Activated CD8-positive, alpha-beta memory T cell treated with anti-CD3 and anti-CD28 coated beads for 4 hours (primary cell): ENCODE measurements around the gene MAP1LC3B.
A peak's percentile ranks its signal among the peaks of the same experiment; 100 is the strongest.
"Not testable (repeated sequence)": the region's sequence is repeated elsewhere in the genome, so short reads cannot be mapped to it uniquely, and the experiment has no call there.

ENCODE experiments used
- DNase-seq, 2 donors: peaks; one replicate each; pipeline ENCODE4 v3.0.0-alpha.2; 2020; ENCODE audit warnings: low read depth in 2 of 2

MAP1LC3B gene

GRCh38 chr16:87380881-87381280 is 11.3 kb upstream of the MAP1LC3B start:
- no peak for DNase-seq

DNA sequence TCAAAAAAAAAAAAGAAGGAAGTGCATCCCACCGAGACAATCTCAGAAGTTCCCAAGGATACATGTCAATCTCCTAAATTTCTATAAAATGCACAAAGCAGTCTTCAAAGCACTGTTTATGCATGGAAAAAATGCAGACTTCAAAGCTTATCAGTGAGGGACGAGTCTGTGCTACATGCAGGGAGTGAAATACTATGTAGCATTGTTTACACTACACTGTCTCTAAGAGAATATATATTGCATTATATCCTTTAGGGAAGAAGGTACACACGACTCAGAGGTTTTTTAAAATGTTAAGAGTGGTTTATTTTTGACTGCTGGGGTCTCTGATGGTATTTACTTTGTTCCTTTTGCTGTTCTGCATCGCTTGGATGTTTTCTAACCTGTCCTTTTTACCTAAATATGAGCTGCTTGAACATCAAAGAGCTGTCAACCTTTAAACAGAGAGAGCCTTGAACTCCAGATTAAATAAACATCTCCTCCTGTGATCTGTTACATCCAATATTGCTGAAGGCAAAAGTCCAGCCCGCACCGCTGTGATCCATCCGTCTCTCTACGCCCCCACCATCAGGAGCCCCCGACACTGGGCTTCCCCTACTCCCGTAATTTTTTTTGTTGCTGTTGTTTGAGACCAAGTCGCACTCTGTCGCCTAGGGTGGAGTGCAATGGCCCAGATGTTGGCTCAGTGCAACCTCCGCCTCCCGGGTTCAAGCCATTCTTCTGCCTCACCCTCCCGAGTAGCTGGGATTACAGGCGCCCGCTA is 9.9 kb upstream of the MAP1LC3B start:
- no peak for DNase-seq

GRCh38 chr16:87383505-87384161 is 8.5 kb upstream of the MAP1LC3B start, which contains the start of gene FBXO31:
FBXO31 (minus strand) TSS chr16:87383776; CDS start chr16:87383744, 32 bp downstream.
- peak; percentile 80 to 81 for DNase-seq

DNA sequence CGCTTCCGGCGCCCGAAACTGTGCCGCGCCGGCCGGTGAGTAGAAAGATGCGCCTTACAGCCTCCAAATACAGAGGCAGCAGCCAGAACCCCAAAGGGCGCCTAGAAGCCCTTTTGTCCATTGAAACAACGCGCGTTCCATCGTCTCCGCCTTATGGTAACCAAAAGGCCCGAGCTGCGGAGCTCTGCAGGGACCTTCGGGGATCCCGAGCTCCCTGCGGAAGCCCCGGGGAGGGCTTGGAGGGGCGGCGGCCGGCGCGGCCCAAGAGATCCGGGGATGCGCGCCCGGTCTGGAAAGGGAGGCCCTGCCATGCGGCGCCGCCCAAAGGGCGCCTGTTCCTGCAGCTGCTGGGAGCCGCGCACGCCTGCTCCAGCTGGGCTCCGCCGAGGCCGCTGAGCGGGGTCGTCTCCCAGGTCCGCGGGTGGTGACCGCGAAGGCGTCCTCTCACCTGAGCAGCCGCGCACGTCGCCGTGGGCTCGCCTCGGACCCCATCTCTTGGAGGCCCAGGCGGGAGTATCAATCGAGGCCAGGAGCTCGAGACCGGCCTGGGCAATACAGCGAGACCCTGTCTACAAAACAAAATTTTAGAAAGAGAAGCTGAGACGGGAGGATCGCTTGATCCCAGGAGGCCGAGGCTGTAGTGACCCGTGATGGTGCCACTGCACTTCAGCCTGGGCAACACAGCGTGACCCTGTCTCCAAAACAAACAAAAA is 7.8 kb upstream of the MAP1LC3B start:
- DNase-seq = no peak

DNA sequence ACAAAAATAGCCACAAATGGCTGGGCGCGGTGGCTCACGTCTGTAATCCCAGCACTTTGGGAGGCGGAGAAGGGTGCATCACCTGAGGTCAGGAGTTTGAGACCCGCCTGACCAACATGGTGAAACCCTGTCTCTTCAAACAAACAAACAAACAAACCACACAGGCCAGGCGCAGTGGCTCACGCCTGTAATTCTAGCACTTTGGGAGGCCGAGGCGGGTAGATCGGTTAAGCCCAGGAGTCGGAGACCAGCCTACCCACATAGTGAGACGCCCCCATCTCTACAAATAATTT is 7.3 kb upstream of the MAP1LC3B start:
- DNase-seq = not testable (repeated sequence)

- DNase-seq = peak; percentile 68 to 83
These were observed 4.0 kb upstream of the MAP1LC3B start for GRCh38 chr16:87387942-87388817.

DNA sequence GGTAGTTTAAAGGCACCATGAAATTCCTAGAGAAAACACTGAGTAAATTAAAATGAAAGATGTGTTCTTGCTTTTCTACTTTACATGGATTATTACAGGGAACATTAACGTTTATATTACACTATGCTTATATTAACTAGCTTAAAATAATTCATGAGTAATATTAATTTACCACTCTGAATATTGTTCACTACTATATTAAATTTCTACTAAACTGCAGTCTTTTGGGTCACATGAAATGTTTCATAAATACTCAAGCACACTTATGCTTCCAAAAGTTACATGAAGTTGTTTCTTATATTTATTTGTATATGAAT is 3.4 kb upstream of the MAP1LC3B start:
- no peak for DNase-seq

DNA sequence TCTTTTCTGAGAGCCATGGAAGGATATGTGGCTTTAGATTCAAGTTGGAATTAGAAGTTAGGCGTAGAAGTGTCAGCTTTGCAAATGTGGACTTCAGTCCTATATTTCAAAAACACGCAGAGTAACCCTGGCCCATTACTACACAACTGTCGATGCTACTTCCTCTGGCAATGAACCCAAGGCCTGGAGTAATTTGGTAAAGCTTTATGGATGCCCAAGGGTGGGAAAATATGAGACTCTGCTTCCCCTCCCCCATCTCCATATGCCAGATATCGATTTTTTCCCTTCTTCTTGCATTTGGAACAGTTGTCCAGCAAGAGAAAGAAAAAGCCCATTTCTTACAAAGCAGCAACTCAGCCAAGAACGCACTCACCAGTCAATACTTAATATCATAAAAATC is 2.9 kb upstream of the MAP1LC3B start:
- DNase-seq = no peak

DNA sequence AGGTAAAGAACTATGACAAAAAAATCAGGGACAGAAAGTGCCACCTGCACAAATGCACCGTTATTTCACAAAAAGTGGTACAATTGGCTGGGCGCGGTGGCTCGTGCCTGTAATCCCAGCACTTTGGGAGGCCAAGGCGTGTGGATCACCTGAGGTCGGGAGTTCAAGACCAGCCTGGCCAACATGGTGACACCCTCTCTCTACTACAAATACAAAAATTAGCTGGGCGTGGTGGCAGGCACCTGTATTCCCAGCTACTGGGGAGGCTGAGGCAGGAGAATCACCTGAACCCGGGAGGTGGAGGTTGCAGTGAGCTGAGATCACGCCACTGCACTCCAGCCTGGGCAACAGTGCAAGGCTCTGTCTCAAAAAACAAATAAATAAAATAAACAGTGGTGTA is 2.2 kb upstream of the MAP1LC3B start:
- DNase-seq = not testable (repeated sequence)

DNA sequence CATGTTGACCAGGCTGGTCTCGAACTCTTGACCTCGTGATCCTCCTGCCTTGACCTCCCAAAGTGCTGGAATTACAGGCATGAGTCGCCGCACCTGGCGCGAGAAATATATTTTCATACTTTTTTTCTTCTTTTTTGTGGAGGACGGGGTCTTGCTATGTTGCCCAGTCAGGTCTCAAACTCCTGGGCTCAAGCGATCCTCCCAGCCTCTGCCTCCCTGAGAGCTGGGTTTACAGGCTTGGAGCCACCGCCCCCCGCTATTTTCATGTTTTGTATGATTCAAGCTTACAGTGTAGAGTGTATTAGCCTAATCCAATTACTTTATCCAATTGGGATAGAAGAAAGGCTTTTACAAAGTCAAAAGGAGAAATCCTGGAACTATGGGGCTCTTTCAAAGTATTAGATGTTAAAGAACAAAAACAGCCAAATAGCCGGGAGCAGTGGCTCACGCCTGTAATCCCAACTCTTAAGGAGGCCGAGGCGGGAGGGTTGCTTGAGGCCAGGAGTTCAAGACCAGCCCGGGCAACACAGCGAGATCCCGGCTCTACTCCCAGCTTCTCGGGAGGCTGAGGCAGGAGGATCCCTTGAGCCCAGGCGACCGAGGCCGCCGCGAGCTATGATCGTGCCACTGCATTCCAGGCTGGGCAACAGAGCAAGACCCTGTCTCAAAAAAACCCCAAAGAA is 1.4 kb upstream of the MAP1LC3B start:
- no peak for DNase-seq

DNA sequence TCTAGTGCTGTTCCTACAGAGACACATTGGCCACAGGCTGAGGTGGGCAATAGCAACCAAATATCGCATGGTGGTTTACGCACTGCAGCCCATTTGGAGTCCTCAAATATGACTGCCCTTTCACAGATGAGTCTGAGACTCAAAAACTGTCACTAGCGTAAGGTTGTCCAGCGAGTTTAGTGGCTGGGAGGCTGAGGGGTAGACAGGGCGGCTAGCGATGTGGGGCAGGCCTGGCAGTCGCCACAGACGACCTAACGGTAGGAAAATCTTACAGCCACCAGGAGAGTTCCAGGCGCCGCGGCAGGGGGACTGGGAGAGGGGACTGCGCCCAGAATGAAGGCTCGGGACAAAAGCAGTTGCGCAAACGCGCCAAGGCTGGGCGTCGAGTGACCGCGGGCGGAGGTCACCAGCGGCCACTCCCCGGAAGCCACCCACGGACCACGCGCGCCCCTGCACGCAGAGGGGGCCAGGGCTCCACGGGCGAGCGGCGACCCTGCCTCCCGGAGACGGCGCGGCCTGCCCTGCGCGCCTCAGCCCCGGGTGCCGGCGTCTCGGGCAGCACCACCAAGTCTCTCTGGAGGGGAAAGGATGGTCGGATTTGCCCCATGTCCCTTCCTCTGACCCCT is 699 bp upstream of the MAP1LC3B start:
- no peak for DNase-seq

GRCh38 chr16:87392821-87393679 is 914 bp downstream of the MAP1LC3B start:
- peak in 1 of 2 donors; percentile 14 for DNase-seq

GRCh38 chr16:87393680-87394055 is 1.5 kb downstream of the MAP1LC3B start:
- DNase-seq = no peak

GRCh38 chr16:87395181-87395842 is 3.2 kb downstream of the MAP1LC3B start:
- DNase-seq = no peak

- no peak for DNase-seq
These were observed 12.9 kb downstream of the MAP1LC3B start for GRCh38 chr16:87404764-87405625.

DNA sequence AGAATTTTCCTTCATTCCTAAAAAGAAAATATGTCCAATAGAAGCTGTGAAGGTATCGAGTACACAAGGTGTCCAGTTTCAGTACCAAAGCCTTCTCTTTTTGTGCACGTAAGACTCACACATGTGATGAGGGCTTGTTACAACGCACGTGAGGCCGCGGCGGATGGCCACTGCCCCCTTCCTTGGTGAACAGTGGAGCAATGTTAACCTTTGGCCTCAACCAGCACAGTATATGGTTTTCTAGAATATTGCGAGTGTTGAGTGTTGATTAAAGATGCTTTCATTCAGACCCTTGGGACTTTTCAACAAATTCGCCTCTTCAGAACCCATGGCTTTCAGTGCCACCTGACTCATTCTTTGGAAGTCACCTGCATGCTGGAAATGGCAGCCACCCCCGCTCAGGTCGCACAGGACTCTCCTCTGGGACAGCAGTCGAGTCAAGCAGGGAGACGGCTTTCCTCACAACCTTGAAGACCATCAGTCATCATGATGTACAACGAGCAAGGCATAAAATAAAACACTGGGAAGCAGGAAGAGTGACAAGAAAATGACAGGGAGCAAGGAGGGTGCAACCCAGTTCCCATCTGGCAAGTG is 14.5 kb downstream of the MAP1LC3B start:
- no peak for DNase-seq

DNA sequence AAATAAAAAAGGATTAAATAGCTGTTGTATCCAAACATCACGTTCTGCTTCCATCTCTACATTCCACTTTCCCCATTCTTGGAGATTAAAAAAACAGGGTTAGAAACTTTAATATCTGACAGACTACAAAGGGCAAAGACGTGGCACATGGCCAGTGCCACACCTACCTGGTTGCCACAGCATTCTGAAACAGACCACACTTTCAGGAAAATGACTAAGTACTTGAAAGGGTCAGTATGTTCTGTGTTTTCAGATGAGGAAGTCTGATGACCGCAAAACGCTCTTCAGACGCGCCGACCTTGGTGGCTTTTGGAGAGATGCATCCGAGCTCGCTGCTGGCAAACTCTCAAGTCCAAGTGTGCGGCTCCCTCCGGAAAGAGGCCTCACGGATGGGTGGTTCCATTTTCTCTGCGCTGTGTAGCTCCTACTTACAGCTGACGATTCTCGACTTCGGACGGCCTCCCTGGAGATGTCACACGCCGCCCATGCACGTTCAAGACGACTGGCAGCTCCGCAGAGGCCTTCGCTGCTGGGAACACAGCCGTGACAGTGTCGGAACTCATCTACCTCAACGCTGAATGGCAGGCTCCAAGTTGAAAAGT is 15.5 kb downstream of the MAP1LC3B start:
- no peak for DNase-seq

DNA sequence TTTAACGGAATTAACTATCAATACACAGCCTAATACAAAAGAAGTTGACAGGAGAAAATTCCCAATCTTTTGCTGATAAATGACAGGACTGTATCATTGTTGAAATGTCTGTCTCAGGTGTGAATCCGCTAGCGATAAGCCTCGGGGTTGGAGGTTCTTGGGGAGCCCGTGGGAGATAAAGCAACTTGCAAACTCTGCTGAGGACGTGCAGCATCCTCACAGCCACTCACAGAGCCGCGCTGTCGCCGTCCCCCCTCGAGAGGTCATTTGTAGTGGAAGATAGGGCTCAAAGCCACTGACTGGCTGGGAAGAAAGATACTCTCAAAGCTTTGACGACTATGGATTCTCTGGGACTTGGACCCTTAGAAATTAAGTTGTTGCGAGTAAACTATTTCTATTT is 17.0 kb downstream of the MAP1LC3B start:
- no peak for DNase-seq
